HCT116 (cell line): ENCODE results near the gene TBR1. TPM values are rescaled to one million over a fixed set of nuclear protein-coding genes. Genes with fewer than 3 reads are reported as not detected.

Experiments
- ATAC-seq: fragments of 200-7000 bp; cut with Tn5 transposase; 2 replicates; pipeline ENCODE4 v1.9.1; 2020; ENCODE audit warnings: mild to moderate bottlenecking, moderate library complexity
- BruUV-seq: library from RNA; stranded (reverse); fragments of 400-500 nt; replicated peaks from 2 replicates; lab custom pipeline; 2021; lab: Mats Ljungman, UMichigan
- CTCF ChIA-PET: fragments of 300-600 bp; sonication (Branson Sonifier 250); formaldehyde crosslinking; loops from one replicate; lab custom pipeline; 2021; ENCODE audit warnings: antibody characterized with exemption; lab: Charles Lee
- POLR2A ChIA-PET: fragments of 300-600, 350-600 bp; sonication (Branson Sonifier 250); formaldehyde crosslinking; loops from one replicate; lab custom pipeline; 2021; ENCODE audit warnings: antibody characterized with exemption; lab: Charles Lee
- RAD21 ChIA-PET, 2 experiments: fragments of 300-600 bp; sonication (Branson Sonifier 250); formaldehyde crosslinking; loops; one replicate each; lab custom pipeline; 2023; ENCODE audit warnings: low total read pairs in 2 of 2; ENCODE audit not compliant: uncharacterized antibody in 2 of 2, unreplicated experiment in 2 of 2, low non-redundant PET in 1 of 2; lab: Charles Lee
- DNase-seq: peaks from one replicate; pipeline ENCODE4 v3.0.0-alpha.2; 2010; ENCODE audit warnings: low read depth, low spot score
- H2AFZ ChIP-seq: fragments of 200-600 bp; shearing (Covaris generic), sonication (generic); 2 replicates; pipeline ENCODE4 v1.6.1; 2017; ENCODE audit warnings: low read depth, mixed run types, mixed read lengths, antibody characterized with exemption, low read length; ENCODE audit not compliant: poor library complexity, severe bottlenecking
- H3K27ac ChIP-seq: 2 replicates; pipeline ENCODE4 v1.5.1; 2012; ENCODE audit warnings: low read depth, low read length
- H3K27me3 ChIP-seq: fragments of 200-600 bp; sonication (generic); 2 replicates; pipeline ENCODE4 v1.6.1; 2016; ENCODE audit warnings: mixed run types, low read length, mixed read lengths; ENCODE audit not compliant: insufficient read depth
- H3K36me3 ChIP-seq, 2 experiments: fragments of 200-500 bp in 1 of 2; fragments of 200-600 bp in 1 of 2; sonication (Bioruptor generic) in 1 of 2; sonication (generic) in 1 of 2; 2 replicates each; pipeline versions ENCODE4 v1.5.1 to v1.6.1; 2014 to 2016; ENCODE audit warnings: low read length in 2 of 2, inconsistent platforms in 1 of 2, mixed read lengths in 1 of 2, mixed run types in 1 of 2; ENCODE audit not compliant: insufficient read depth in 2 of 2, control insufficient read depth in 1 of 2
- H3K4me1 ChIP-seq, 2 experiments: fragments of 200-600 bp in 1 of 2; sonication (generic) in 1 of 2; 2 replicates each; pipeline versions ENCODE4 v1.5.1 to v1.6.1; 2012 to 2017; ENCODE audit warnings: low read length in 2 of 2, inconsistent platforms in 1 of 2, mild to moderate bottlenecking in 1 of 2, mixed read lengths in 1 of 2, mixed run types in 1 of 2, moderate library complexity in 1 of 2; ENCODE audit not compliant: insufficient read depth in 2 of 2, control insufficient read depth in 1 of 2
- H3K4me2 ChIP-seq: fragments of 200-600 bp; sonication (generic); 2 replicates; pipeline ENCODE4 v1.6.1; 2017; ENCODE audit warnings: mixed run types, low read length, mixed read lengths
- H3K4me3 ChIP-seq, 2 experiments: fragments of 200-600 bp in 1 of 2; sonication (generic) in 1 of 2; replicated peaks in 1 of 2; 2 replicates each; pipeline ENCODE4 v1.5.1; 2011 to 2016; ENCODE audit warnings: low read length in 2 of 2, control low read depth in 1 of 2, low read depth in 1 of 2, mild to moderate bottlenecking in 1 of 2, mixed read lengths in 1 of 2, mixed run types in 1 of 2
- H3K79me2 ChIP-seq: fragments of 200-600 bp; sonication (generic); 2 replicates; pipeline ENCODE4 v1.6.1; 2017; ENCODE audit warnings: mild to moderate bottlenecking, mixed run types, low read length, moderate library complexity, mixed read lengths; ENCODE audit not compliant: insufficient read depth
- H3K9ac ChIP-seq: fragments of 200-600 bp; sonication (generic); 2 replicates; pipeline ENCODE4 v1.6.1; 2016; ENCODE audit warnings: low read length, mixed read lengths
- H3K9me2 ChIP-seq: fragments of 200-600 bp; sonication (generic), shearing (Covaris generic); 2 replicates; pipeline ENCODE4 v1.6.1; 2017; ENCODE audit warnings: mixed run types, mild to moderate bottlenecking, moderate library complexity; ENCODE audit not compliant: insufficient read depth
- H3K9me3 ChIP-seq, 2 experiments: fragments of 200-500 bp in 1 of 2; fragments of 200-600 bp in 1 of 2; sonication (Bioruptor generic) in 1 of 2; sonication (generic) in 1 of 2; 2 replicates each; pipeline ENCODE4 v1.6.1; 2014 to 2017; ENCODE audit warnings: low read length in 2 of 2, mixed read lengths in 2 of 2, inconsistent platforms in 1 of 2, low read depth in 1 of 2, mild to moderate bottlenecking in 1 of 2, mixed run types in 1 of 2, moderate library complexity in 1 of 2; ENCODE audit not compliant: control insufficient read depth in 1 of 2, insufficient read depth in 1 of 2
- H4K20me1 ChIP-seq: fragments of 200-600 bp; sonication (generic), shearing (Covaris generic); 2 replicates; pipeline ENCODE4 v1.6.1; 2017; ENCODE audit warnings: mixed run types, mild to moderate bottlenecking, moderate library complexity; ENCODE audit not compliant: insufficient read depth
- EGR1 ChIP-seq: IDR thresholded peaks from 2 replicates; pipeline ENCODE4 v1.6.1; 2012; ENCODE audit warnings: low read depth
- EZH2phosphoT487 ChIP-seq: fragments of 200-600 bp; IDR thresholded peaks from 2 replicates; pipeline ENCODE4 v1.6.1; 2018; ENCODE audit warnings: antibody characterized with exemption, borderline replicate concordance
- MAX ChIP-seq: IDR thresholded peaks from 2 replicates; pipeline ENCODE4 v1.6.1; 2012
- POLR2A ChIP-seq: IDR thresholded peaks from 2 replicates; pipeline ENCODE4 v1.7.0; 2011; ENCODE audit warnings: borderline replicate concordance; ENCODE audit not compliant: insufficient read depth, insufficient read length; ENCODE audit errors: extremely low read depth
- SP1 ChIP-seq: IDR thresholded peaks from 2 replicates; pipeline ENCODE4 v1.6.1; 2012; ENCODE audit warnings: low read depth
- YY1 ChIP-seq: IDR thresholded peaks from 2 replicates; pipeline ENCODE4 v1.6.1; 2011; ENCODE audit warnings: low read length, low read depth, moderate library complexity, mild to moderate bottlenecking; ENCODE audit not compliant: insufficient replicate concordance; ENCODE audit errors: extremely low read depth
- ZNF274 ChIP-seq: fragments of 200-500 bp; sonication (Bioruptor generic); IDR thresholded peaks from 2 replicates; pipeline ENCODE4 v1.6.1; 2014; ENCODE audit warnings: mild to moderate bottlenecking, low read depth, low read length, inconsistent platforms
- intact Hi-C: fragments of 100-400 bp; cut with micrococcal nuclease; formaldehyde crosslinking; loops from 2 replicates; pipeline ENCODE4 v1.10.0; 2022
- total RNA-seq: library from RNA; stranded (reverse); gene quantifications from one replicate; pipeline ENCODE4 v1.2.1, GENCODE V29; 2021; ENCODE audit not compliant: unreplicated experiment
- TF ChIP-seq, protein P1 (sequence below), 3 experiments: fragments of 200-600 bp in 1 of 3; sonication (generic) in 1 of 3; IDR thresholded peaks in 2 of 3; conservative IDR thresholded peaks in 1 of 3; 2 replicates each; pipeline ENCODE4 v1.5.1; 2012 to 2017; ENCODE audit warnings: low read depth in 2 of 3, low read length in 2 of 3, antibody characterized with exemption in 1 of 3, borderline replicate concordance in 1 of 3, control low read depth in 1 of 3, mild to moderate bottlenecking in 1 of 3, mixed read lengths in 1 of 3, mixed run types in 1 of 3, moderate library complexity in 1 of 3; ENCODE audit not compliant: insufficient read depth in 1 of 3
- TF ChIP-seq, protein P2 (sequence below): IDR thresholded peaks from 2 replicates; pipeline ENCODE4 v1.6.1; 2011; ENCODE audit warnings: mild to moderate bottlenecking, low read length, moderate library complexity; ENCODE audit not compliant: insufficient replicate concordance; ENCODE audit errors: extremely low read depth

TBR1 gene
- total RNA-seq, 1 experiment from 2014 or later = 0.17 TPM

GRCh38 chr2:161388146-161388779 is 27.8 kb upstream of the TBR1 start:
- no peaks in the 10 kb centered on the region for H3K9me2 ChIP-seq
- H3K79me2 ChIP-seq = peaks cover 42% of the 10 kb centered on the region
- H4K20me1 ChIP-seq = no peaks in the 10 kb centered on the region
- TF ChIP-seq, protein P1, sequence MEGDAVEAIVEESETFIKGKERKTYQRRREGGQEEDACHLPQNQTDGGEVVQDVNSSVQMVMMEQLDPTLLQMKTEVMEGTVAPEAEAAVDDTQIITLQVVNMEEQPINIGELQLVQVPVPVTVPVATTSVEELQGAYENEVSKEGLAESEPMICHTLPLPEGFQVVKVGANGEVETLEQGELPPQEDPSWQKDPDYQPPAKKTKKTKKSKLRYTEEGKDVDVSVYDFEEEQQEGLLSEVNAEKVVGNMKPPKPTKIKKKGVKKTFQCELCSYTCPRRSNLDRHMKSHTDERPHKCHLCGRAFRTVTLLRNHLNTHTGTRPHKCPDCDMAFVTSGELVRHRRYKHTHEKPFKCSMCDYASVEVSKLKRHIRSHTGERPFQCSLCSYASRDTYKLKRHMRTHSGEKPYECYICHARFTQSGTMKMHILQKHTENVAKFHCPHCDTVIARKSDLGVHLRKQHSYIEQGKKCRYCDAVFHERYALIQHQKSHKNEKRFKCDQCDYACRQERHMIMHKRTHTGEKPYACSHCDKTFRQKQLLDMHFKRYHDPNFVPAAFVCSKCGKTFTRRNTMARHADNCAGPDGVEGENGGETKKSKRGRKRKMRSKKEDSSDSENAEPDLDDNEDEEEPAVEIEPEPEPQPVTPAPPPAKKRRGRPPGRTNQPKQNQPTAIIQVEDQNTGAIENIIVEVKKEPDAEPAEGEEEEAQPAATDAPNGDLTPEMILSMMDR (IDR thresholded peaks at IDR 0.05 in 2 of 3, conservative IDR thresholded peaks at IDR 0.05 in 1 of 3; ENCODE audit: borderline replicate concordance in 1 of 3, insufficient read depth in 1 of 3, low read depth in 2 of 3, low read length in 2 of 3) = no peak
- no peaks in the 10 kb centered on the region for H3K27me3 ChIP-seq
- ChIA-PET POLR2A (interaction anchor here (1.4 kb wide), 1 partner anchor 11 kb away, joined by 3 read pairs; no protein-coding TSS in a partner anchor), RAD21 (no interaction called here), CTCF (no interaction called here)
- peaks cover 4 to 5% of the 10 kb centered on the region in 2 experiments; a peak in 3 of 4 replicates for H3K36me3 ChIP-seq
- DNase-seq (no peak), ATAC-seq (no peak)
- H3K4me3 ChIP-seq = no peak overlapping the region
- no peak overlapping the region for H2AFZ ChIP-seq
- intact Hi-C loops = no loop called here
- H3K27ac ChIP-seq = no peak overlapping the region
- BruUV-seq = no TSS peak
- H3K9me3 ChIP-seq = no peaks in the 10 kb centered on the region
- no peak overlapping the region for H3K9ac ChIP-seq
- no peak overlapping the region for H3K4me2 ChIP-seq
- no peaks in the 10 kb centered on the region for H3K4me1 ChIP-seq

DNA sequence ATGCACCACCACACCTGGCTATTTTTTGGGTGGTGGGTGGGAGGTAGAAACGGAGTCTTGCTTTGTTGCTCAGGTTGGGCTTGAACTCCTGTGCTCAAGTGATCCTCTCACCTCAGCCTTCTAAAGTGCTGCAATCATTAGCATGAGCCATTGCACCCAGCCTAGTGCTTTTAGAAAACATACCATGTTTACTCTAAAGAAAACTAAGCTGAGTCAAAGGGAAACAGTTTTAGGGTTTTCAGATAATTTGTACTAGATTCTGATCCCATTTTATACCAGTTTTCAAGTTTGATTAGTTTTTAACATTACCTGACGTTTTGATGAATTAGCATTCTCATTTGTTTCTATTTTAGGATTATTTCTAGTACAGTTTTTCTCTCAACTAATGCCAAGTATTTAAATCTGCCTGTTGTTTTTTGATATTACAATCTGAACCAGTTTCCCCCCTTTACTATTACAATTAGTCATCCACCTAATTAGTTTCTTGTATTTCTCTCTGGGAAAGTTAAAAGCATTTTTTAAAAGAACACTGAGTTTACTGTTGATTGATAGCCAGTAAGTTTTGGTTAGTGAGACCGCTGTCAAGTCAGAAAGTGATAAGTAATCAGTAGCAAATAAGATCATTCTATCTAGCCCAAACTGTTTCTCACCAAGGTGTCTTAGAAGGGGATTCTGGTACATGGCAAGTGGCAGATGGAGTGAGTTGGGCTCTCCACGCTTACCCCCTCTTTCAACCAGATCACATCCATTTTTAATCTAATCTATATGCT is 24.2 kb upstream of the TBR1 start:
- Histone ChIP-seq H4K20me1 (no peaks in the 10 kb centered on the region), H3K4me1 (no peaks in the 10 kb centered on the region), H3K36me3 (peaks cover 10 to 19% of the 10 kb centered on the region in 2 experiments; a peak in 3 of 4 replicates), H3K4me2 (no peak overlapping the region), H3K9me2 (no peaks in the 10 kb centered on the region), H3K9ac (no peak overlapping the region), H3K9me3 (no peaks in the 10 kb centered on the region), H3K4me3 (no peak overlapping the region), H3K79me2 (peaks cover 28% of the 10 kb centered on the region), H2AFZ (no peak overlapping the region), H3K27me3 (no peaks in the 10 kb centered on the region), H3K27ac (no peak overlapping the region)
- ATAC-seq (no peak), DNase-seq (no peak)
- ChIA-PET RAD21 (no interaction called here), POLR2A (no interaction called here), CTCF (no interaction called here)
- intact Hi-C loops = no loop called here
- no TSS peak for BruUV-seq
- TF ChIP-seq YY1 (no peak), SP1 (no peak), POLR2A (no peak), MAX (no peak), EGR1 (no peak), EZH2phosphoT487 (no peak), ZNF274 (no peak)
- TF ChIP-seq, protein P2, sequence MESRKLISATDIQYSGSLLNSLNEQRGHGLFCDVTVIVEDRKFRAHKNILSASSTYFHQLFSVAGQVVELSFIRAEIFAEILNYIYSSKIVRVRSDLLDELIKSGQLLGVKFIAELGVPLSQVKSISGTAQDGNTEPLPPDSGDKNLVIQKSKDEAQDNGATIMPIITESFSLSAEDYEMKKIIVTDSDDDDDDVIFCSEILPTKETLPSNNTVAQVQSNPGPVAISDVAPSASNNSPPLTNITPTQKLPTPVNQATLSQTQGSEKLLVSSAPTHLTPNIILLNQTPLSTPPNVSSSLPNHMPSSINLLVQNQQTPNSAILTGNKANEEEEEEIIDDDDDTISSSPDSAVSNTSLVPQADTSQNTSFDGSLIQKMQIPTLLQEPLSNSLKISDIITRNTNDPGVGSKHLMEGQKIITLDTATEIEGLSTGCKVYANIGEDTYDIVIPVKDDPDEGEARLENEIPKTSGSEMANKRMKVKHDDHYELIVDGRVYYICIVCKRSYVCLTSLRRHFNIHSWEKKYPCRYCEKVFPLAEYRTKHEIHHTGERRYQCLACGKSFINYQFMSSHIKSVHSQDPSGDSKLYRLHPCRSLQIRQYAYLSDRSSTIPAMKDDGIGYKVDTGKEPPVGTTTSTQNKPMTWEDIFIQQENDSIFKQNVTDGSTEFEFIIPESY = no peak
